Astrocyte (in vitro differentiated cells and primary cell): ENCODE results near the gene IL25. TPM values are rescaled to one million over a fixed set of nuclear protein-coding genes. Genes with fewer than 3 reads are reported as not detected.

Experiments
- DNase-seq: peaks from one replicate; pipeline ENCODE4 v3.0.0-alpha.2; 2010; ENCODE audit warnings: low read depth
- FAIRE-seq: peaks from 2 replicates; lab custom pipeline; 2011; peaks lifted over from hg19 to GRCh38; lab: Jason Lieb, UNC
- H2AFZ ChIP-seq: 2 replicates; pipeline ENCODE4 v1.6.0; 2012; ENCODE audit warnings: low read depth, low read length, inconsistent platforms
- H3K27ac ChIP-seq: 2 replicates; pipeline ENCODE4 v1.5.1; 2011; ENCODE audit warnings: low read depth, low read length, inconsistent platforms
- H3K27me3 ChIP-seq: 2 replicates; pipeline ENCODE4 v1.6.0; 2011; ENCODE audit warnings: low read length, inconsistent platforms; ENCODE audit not compliant: insufficient read depth
- H3K36me3 ChIP-seq: 2 replicates; pipeline ENCODE4 v1.5.1; 2011; ENCODE audit warnings: low read length, inconsistent platforms; ENCODE audit not compliant: insufficient read depth
- H3K4me1 ChIP-seq: 2 replicates; pipeline ENCODE4 v1.5.1; 2011; ENCODE audit warnings: low read length, inconsistent platforms; ENCODE audit not compliant: insufficient read depth
- H3K4me2 ChIP-seq: 2 replicates; pipeline ENCODE4 v1.6.0; 2012; ENCODE audit warnings: low read length, inconsistent platforms
- H3K4me3 ChIP-seq: 2 replicates; pipeline ENCODE4 v1.5.1; 2011; ENCODE audit warnings: low read depth, mild to moderate bottlenecking, low read length, inconsistent platforms; ENCODE audit not compliant: insufficient read depth
- H3K79me2 ChIP-seq: 2 replicates; pipeline ENCODE4 v1.6.0; 2012; ENCODE audit warnings: mild to moderate bottlenecking, low read length, inconsistent platforms; ENCODE audit not compliant: insufficient read depth
- H3K9ac ChIP-seq: 2 replicates; pipeline ENCODE4 v1.6.0; 2012; ENCODE audit warnings: mild to moderate bottlenecking, low read length, inconsistent platforms
- H3K9me3 ChIP-seq: 2 replicates; pipeline ENCODE4 v1.5.1; 2012; ENCODE audit warnings: low read depth, mild to moderate bottlenecking, low read length, inconsistent platforms; ENCODE audit not compliant: insufficient read depth
- H4K20me1 ChIP-seq: 2 replicates; pipeline ENCODE4 v1.6.0; 2012; ENCODE audit warnings: low read length, inconsistent platforms; ENCODE audit not compliant: insufficient read depth
- H3K27ac Mint-ChIP-seq: one replicate; pipeline ENCODE4 v1.8.0; 2021; ENCODE audit warnings: mild to moderate bottlenecking, mixed read lengths; ENCODE audit not compliant: unreplicated experiment
- H3K27me3 Mint-ChIP-seq: one replicate; pipeline ENCODE4 v1.8.0; 2021; ENCODE audit warnings: low read depth, mixed read lengths; ENCODE audit not compliant: unreplicated experiment
- H3K36me3 Mint-ChIP-seq: one replicate; pipeline ENCODE4 v1.8.0; 2021; ENCODE audit warnings: low read depth, mixed read lengths; ENCODE audit not compliant: unreplicated experiment
- H3K4me1 Mint-ChIP-seq: one replicate; pipeline ENCODE4 v1.8.0; 2021; ENCODE audit warnings: low read depth, mixed read lengths; ENCODE audit not compliant: unreplicated experiment
- H3K4me3 Mint-ChIP-seq: one replicate; pipeline ENCODE4 v1.8.0; 2021; ENCODE audit warnings: mild to moderate bottlenecking, moderate library complexity, mixed read lengths; ENCODE audit not compliant: unreplicated experiment
- H3K9me3 Mint-ChIP-seq: one replicate; pipeline ENCODE4 v1.8.0; 2021; ENCODE audit warnings: mild to moderate bottlenecking, mixed read lengths; ENCODE audit not compliant: unreplicated experiment
- EZH2 ChIP-seq: IDR thresholded peaks from 2 replicates; pipeline ENCODE4 v1.6.1; 2012; ENCODE audit warnings: mild to moderate bottlenecking, low read length, inconsistent platforms; ENCODE audit not compliant: insufficient read depth
- total RNA-seq: library from RNA; stranded (reverse); gene quantifications from 2 replicates; pipeline ENCODE4 v1.2.1, GENCODE V29; 2021
- TF ChIP-seq, protein P1 (sequence below): IDR thresholded peaks from 2 replicates; pipeline ENCODE4 v1.5.1; 2011; ENCODE audit warnings: low read depth, mild to moderate bottlenecking, inconsistent platforms, low read length, moderate library complexity; ENCODE audit not compliant: insufficient read depth

IL25 gene
- total RNA-seq, 1 donor from 2014 or later, result not detected

DNA sequence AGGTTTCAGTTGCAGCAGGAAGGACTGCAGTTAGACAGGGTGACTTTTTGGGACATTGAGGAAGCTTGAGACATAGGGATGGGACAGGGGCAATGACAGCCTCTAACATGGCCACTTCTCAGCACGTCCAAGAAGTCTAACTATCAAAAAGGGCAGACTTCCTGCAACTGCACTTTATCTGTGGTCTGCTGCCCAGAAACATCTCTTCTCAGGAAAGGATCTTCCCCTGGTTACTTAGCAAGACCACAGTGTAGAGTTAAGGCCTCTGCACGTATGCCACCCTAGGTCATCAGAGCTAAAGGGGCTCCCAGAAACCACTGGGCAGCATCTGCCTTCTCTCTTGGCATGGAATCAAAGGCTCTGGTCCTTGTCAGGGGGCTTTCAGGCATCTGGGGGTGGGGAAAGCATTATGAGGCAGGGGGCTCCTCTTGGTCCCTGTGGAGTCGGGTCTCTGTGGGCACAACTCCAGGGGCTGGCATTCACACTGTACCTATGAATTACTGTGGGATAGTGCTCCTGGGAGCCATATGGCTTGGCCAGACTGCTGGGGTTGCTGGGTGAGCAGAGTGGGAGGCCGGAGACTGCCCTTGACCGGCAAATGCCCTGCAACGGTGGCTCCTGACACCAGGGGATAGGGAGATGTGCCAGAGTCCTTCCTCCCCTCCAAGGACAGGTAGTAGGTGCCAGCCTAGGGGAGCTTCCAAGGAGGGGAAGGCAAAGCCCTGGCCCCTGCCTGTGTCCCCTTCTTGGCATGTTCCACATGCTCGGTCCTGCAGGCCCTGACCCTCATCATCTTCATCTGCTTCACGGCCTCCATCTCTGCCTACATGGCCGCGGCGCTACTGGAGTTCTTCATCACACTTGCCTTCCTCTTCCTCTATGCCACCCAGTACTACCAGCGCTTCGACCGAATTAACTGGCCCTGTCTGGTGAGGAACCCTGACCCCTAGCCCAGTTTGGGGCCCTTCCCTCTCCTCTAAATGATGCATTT, 5.3 kb downstream of the IL25 start:
- H3K9ac ChIP-seq, result no peak overlapping the region
- no peak overlapping the region for H3K4me3 Mint-ChIP-seq
- H3K36me3 Mint-ChIP-seq, result peaks cover 3% of the 10 kb centered on the region
- no peaks in the 10 kb centered on the region for H3K27me3 ChIP-seq
- H3K79me2 ChIP-seq, result no peaks in the 10 kb centered on the region
- no peak for TF ChIP-seq EZH2
- FAIRE-seq (no peak), DNase-seq (no peak)
- no peak overlapping the region for H3K4me3 ChIP-seq
- no peaks in the 10 kb centered on the region for H3K4me1 Mint-ChIP-seq
- H3K9me3 ChIP-seq, result no peaks in the 10 kb centered on the region
- H3K4me2 ChIP-seq, result no peak overlapping the region
- no peak overlapping the region for H3K27ac ChIP-seq
- no peaks in the 10 kb centered on the region for H3K36me3 ChIP-seq
- no peaks in the 10 kb centered on the region for H3K4me1 ChIP-seq
- peaks cover 61% of the 10 kb centered on the region for H3K27me3 Mint-ChIP-seq
- H3K9me3 Mint-ChIP-seq, result no peaks in the 10 kb centered on the region
- H4K20me1 ChIP-seq, result no peaks in the 10 kb centered on the region
- H2AFZ ChIP-seq, result no peak overlapping the region
- H3K27ac Mint-ChIP-seq, result no peak overlapping the region

DNA sequence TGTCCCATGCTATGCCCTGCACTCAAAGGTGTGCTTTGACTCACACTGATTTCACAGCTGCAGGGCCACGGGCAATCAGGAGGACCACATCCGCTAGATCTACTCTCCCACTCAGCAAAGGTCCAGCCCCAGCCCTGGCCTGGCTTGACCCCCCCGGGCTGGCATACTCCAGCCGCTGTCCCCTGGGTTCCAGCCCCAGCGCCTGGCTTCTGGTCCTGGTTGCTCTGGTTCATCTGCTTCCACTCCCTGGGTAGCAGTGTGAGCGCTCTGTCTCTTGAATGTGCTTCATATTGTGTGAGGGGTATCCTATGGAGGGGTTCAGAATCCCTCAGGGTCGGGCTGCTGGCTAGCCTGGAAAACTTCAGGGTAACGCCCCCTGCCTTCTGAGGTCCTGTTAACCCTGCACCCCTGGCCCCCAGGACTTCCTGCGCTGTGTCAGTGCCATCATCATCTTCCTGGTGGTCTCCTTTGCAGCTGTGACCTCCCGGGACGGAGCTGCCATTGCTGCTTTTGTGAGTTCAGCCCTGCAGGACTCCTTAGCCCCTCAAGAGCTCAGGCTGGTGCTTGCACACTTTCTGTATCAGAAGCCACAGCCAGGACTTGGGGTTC, 6.1 kb downstream of the IL25 start:
- H3K27ac Mint-ChIP-seq, result no peak overlapping the region
- no peaks in the 10 kb centered on the region for H3K9me3 ChIP-seq
- DNase-seq (no peak), FAIRE-seq (no peak)
- TF ChIP-seq, protein P1, sequence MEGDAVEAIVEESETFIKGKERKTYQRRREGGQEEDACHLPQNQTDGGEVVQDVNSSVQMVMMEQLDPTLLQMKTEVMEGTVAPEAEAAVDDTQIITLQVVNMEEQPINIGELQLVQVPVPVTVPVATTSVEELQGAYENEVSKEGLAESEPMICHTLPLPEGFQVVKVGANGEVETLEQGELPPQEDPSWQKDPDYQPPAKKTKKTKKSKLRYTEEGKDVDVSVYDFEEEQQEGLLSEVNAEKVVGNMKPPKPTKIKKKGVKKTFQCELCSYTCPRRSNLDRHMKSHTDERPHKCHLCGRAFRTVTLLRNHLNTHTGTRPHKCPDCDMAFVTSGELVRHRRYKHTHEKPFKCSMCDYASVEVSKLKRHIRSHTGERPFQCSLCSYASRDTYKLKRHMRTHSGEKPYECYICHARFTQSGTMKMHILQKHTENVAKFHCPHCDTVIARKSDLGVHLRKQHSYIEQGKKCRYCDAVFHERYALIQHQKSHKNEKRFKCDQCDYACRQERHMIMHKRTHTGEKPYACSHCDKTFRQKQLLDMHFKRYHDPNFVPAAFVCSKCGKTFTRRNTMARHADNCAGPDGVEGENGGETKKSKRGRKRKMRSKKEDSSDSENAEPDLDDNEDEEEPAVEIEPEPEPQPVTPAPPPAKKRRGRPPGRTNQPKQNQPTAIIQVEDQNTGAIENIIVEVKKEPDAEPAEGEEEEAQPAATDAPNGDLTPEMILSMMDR, result no peak
- TF ChIP-seq EZH2, result no peak
- peaks cover 3% of the 10 kb centered on the region for H3K36me3 Mint-ChIP-seq
- no peak overlapping the region for H3K27ac ChIP-seq
- no peak overlapping the region for H3K4me3 ChIP-seq
- H3K27me3 ChIP-seq, result peaks cover 2% of the 10 kb centered on the region
- H3K36me3 ChIP-seq, result no peaks in the 10 kb centered on the region
- H3K9me3 Mint-ChIP-seq, result no peaks in the 10 kb centered on the region
- H3K79me2 ChIP-seq, result no peaks in the 10 kb centered on the region
- peaks cover 64% of the 10 kb centered on the region for H3K27me3 Mint-ChIP-seq
- no peak overlapping the region for H3K4me2 ChIP-seq
- no peaks in the 10 kb centered on the region for H3K4me1 Mint-ChIP-seq
- H4K20me1 ChIP-seq, result no peaks in the 10 kb centered on the region
- no peak overlapping the region for H3K4me3 Mint-ChIP-seq
- no peak overlapping the region for H3K9ac ChIP-seq
- no peaks in the 10 kb centered on the region for H3K4me1 ChIP-seq
- no peak overlapping the region for H2AFZ ChIP-seq

DNA sequence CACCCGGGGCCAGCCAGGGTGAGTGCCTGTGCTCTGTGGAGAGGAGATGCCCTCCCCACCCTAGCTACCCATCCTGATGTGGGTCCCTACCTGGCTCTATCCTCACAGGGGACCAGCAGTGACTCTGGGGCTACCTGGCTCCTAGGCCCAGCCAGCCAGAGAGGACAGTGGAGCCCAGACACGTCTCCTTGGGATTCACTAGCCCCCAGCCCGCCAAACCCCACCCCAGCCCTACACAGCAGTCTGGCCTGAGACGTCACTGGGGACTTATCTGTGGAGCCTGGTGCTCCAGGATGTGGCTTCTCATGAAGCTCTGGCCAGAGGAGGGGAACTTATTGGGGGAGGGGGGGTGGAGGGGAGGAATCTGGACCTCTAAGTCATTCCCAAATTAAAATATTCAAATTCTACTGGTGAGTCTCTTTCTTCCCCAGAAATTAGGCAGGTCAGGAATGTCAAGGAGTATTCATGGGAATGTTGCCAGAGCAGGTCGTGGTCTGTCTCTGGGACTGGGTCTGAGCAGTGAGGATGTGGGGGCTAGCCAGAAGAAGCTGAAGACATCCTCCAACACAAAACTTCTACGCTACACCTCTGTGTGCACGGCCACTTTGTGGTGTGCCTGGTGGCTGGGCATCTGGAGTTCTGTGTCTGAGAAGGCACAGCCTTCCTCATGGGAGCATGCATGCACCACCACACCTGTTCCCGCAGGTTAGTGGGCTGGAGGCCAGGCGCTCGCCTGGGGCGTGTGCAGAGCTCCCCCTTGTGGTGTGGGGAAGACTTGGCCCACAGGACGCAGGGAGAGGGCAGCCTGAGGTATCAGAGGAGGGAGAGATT, 7.0 kb downstream of the IL25 start:
- Mint-ChIP-seq H3K9me3 (no peaks in the 10 kb centered on the region), H3K27ac (no peak overlapping the region), H3K36me3 (peaks cover 3% of the 10 kb centered on the region), H3K27me3 (peaks cover 64% of the 10 kb centered on the region), H3K4me1 (no peaks in the 10 kb centered on the region), H3K4me3 (no peak overlapping the region)
- Histone ChIP-seq H3K4me2 (no peak overlapping the region), H4K20me1 (no peaks in the 10 kb centered on the region), H3K27me3 (peaks cover 2% of the 10 kb centered on the region), H3K9ac (no peak overlapping the region), H3K4me1 (no peaks in the 10 kb centered on the region), H3K9me3 (no peaks in the 10 kb centered on the region), H3K27ac (no peak overlapping the region), H2AFZ (no peak overlapping the region), H3K36me3 (no peaks in the 10 kb centered on the region), H3K4me3 (no peak overlapping the region), H3K79me2 (no peaks in the 10 kb centered on the region)
- TF ChIP-seq, protein P1, result peak; percentile 62
- no peak for TF ChIP-seq EZH2
- FAIRE-seq (no peak), DNase-seq (no peak)
